ENCODE measurements around the gene NCAM1.

The NCAM1 gene

GRCh38 chr11:113077379-113077778 lies 116.2 kb downstream of the NCAM1 start:
- H3K4me2 ChIP-seq (ENCODE audit: low read length): no peak overlapping the region
- H3K27ac ChIP-seq (ENCODE audit: low read length): no peak overlapping the region
- no peaks in the 10 kb centered on the region for H3K9me3 ChIP-seq (ENCODE audit: insufficient read depth, low read length)
- H3K4me1 ChIP-seq (ENCODE audit: low read length): no peaks in the 10 kb centered on the region
- no peak overlapping the region for H2AFZ ChIP-seq (ENCODE audit: low read depth, low read length)
- no peaks in the 10 kb centered on the region for H3K36me3 ChIP-seq (replicated peaks; ENCODE audit: low read depth, low read length)
- H3K79me2 ChIP-seq (ENCODE audit: low read length): no peaks in the 10 kb centered on the region
- H3K9ac ChIP-seq (ENCODE audit: low read length): no peak overlapping the region
- TF ChIP-seq EZH2phosphoT487 (IDR thresholded peaks at IDR 0.05; ENCODE audit: low read depth): no peak
- no peak for TF ChIP-seq CTCF (IDR thresholded peaks at IDR 0.05; ENCODE audit: low read depth, low read length)
- no peaks in the 10 kb centered on the region for H4K20me1 ChIP-seq (ENCODE audit: insufficient read depth, low read length)
- H3K4me3 ChIP-seq (ENCODE audit: low read length): no peak overlapping the region
- no peaks in the 10 kb centered on the region for H3K27me3 ChIP-seq (ENCODE audit: low read depth, low read length)

- no peak for TF ChIP-seq CTCF (IDR thresholded peaks at IDR 0.05; ENCODE audit: low read depth, low read length)
- TF ChIP-seq EZH2phosphoT487 (IDR thresholded peaks at IDR 0.05; ENCODE audit: low read depth): no peak
- H3K79me2 ChIP-seq (ENCODE audit: low read length): no peaks in the 10 kb centered on the region
- H3K27me3 ChIP-seq (ENCODE audit: low read depth, low read length): 0 out of 2 replicates have a peak, but pooled peaks cover 5% of the 10 kb centered on the region
- H3K4me1 ChIP-seq (ENCODE audit: low read length): no peaks in the 10 kb centered on the region
- H3K4me3 ChIP-seq (ENCODE audit: low read length): no peak overlapping the region
- H2AFZ ChIP-seq (ENCODE audit: low read depth, low read length): no peak overlapping the region
- no peak overlapping the region for H3K9ac ChIP-seq (ENCODE audit: low read length)
- no peaks in the 10 kb centered on the region for H3K9me3 ChIP-seq (ENCODE audit: insufficient read depth, low read length)
- no peak overlapping the region for H3K4me2 ChIP-seq (ENCODE audit: low read length)
- H3K27ac ChIP-seq (ENCODE audit: low read length): no peak overlapping the region
- H3K36me3 ChIP-seq (replicated peaks; ENCODE audit: low read depth, low read length): no peaks in the 10 kb centered on the region
- no peaks in the 10 kb centered on the region for H4K20me1 ChIP-seq (ENCODE audit: insufficient read depth, low read length)
These were observed 121.2 kb downstream of the NCAM1 start for GRCh38 chr11:113082341-113082955.

- Histone ChIP-seq H3K4me3 (ENCODE audit: low read length) (no peak overlapping the region), H3K4me2 (ENCODE audit: low read length) (no peak overlapping the region), H3K27ac (ENCODE audit: low read length) (no peak overlapping the region), H4K20me1 (ENCODE audit: insufficient read depth, low read length) (no peaks in the 10 kb centered on the region), H3K79me2 (ENCODE audit: low read length) (no peaks in the 10 kb centered on the region), H3K4me1 (ENCODE audit: low read length) (no peaks in the 10 kb centered on the region), H2AFZ (ENCODE audit: low read depth, low read length) (no peak overlapping the region), H3K9ac (ENCODE audit: low read length) (no peak overlapping the region), H3K36me3 (replicated peaks; ENCODE audit: low read depth, low read length) (no peaks in the 10 kb centered on the region), H3K27me3 (ENCODE audit: low read depth, low read length) (peaks cover 5% of the 10 kb centered on the region; the same call in 1 of the 2 replicates), H3K9me3 (ENCODE audit: insufficient read depth, low read length) (no peaks in the 10 kb centered on the region)
- TF ChIP-seq CTCF (IDR thresholded peaks at IDR 0.05; ENCODE audit: low read depth, low read length) (no peak), EZH2phosphoT487 (IDR thresholded peaks at IDR 0.05; ENCODE audit: low read depth) (no peak)
These were observed 122.4 kb downstream of the NCAM1 start for GRCh38 chr11:113083571-113083970.

- TF ChIP-seq CTCF (IDR thresholded peaks at IDR 0.05; ENCODE audit: low read depth, low read length) (no peak), EZH2phosphoT487 (IDR thresholded peaks at IDR 0.05; ENCODE audit: low read depth) (no peak)
- no peaks in the 10 kb centered on the region for H3K79me2 ChIP-seq (ENCODE audit: low read length)
- H2AFZ ChIP-seq (ENCODE audit: low read depth, low read length): no peak overlapping the region
- no peak overlapping the region for H3K27ac ChIP-seq (ENCODE audit: low read length)
- H3K27me3 ChIP-seq (ENCODE audit: low read depth, low read length): peaks cover 5% of the 10 kb centered on the region; the same call in 1 of the 2 replicates
- H3K4me2 ChIP-seq (ENCODE audit: low read length): no peak overlapping the region
- no peak overlapping the region for H3K9ac ChIP-seq (ENCODE audit: low read length)
- no peak overlapping the region for H3K4me3 ChIP-seq (ENCODE audit: low read length)
- no peaks in the 10 kb centered on the region for H3K4me1 ChIP-seq (ENCODE audit: low read length)
- H3K36me3 ChIP-seq (replicated peaks; ENCODE audit: low read depth, low read length): no peaks in the 10 kb centered on the region
- H3K9me3 ChIP-seq (ENCODE audit: insufficient read depth, low read length): no peaks in the 10 kb centered on the region
- H4K20me1 ChIP-seq (ENCODE audit: insufficient read depth, low read length): no peaks in the 10 kb centered on the region
These were observed 123.1 kb downstream of the NCAM1 start for GRCh38 chr11:113084297-113084696.
